Activated naive CD4-positive, alpha-beta T cell treated with Interleukin-2 at 50 U/mL for 16 hours (primary cell): ENCODE measurements around the gene DBH.

Source experiments
- DNase-seq: peaks from one replicate; pipeline ENCODE4 v3.0.0-alpha.2; 2020

Gene DBH

GRCh38 chr9:133686642-133687575, 50.7 kb downstream of the DBH start:
- DNase-seq = no peak

- no peak for DNase-seq
Measured at GRCh38 chr9:133687856-133688761, 51.9 kb downstream of the DBH start.

GRCh38 chr9:133689151-133689763, 53.1 kb downstream of the DBH start:
- no peak for DNase-seq

- DNase-seq = no peak
Measured at GRCh38 chr9:133690081-133690561, 54.0 kb downstream of the DBH start.

DNA sequence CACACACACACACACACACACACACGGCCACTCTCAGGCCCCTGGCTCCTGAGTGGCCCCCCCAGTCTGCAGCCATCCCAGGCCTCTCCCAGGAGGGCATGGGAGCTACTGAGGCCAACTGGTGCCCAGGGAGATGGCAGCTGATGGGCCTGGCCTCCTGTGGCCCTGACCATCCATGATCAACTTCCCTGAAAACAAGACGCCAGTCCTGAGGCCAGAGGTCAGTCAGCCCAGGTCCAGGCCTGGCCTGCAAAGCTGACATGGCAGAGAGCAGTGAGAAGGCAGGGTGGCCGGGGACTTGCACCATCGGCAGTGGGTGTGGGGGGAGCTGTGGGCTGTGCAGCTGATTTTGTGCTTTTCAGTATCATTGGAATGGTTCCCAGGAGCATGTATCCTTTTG, 55.0 kb downstream of the DBH start:
- no peak for DNase-seq

DNA sequence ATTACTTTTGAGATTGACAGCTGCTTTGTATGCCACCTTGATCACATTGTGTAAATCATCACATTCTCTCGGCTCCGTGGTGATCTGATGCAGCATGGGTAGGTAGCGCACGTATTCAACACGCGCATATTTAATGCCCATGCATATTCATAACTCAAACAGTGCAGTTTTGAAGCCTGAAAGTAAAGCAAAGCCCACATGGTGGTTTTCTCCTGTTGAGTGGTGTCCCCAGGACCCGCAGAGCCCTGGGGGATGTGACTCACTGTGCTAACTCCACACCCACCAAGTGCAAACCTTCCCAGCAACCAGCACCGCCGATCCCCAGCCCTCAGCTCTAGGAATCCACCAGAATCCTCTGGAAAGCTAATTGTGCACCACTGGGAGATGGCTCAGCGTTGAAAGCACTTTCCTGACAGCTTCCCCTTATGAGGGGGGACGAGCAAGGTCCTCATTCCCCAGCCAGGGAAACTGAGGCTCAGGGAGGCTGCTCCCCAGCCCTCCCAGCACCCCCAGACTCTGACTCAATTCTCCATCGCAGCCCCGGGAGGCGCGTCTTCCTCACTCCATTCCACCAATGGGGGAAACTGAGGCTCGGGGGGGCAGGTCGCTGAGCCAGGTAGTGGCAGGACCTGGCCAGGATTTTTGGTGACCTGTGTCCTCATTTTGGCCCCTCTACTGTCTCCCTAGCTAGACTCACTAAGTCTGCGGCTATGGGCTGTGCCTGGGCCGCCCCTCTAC, 55.6 kb downstream of the DBH start:
- no peak for DNase-seq

- no peak for DNase-seq
Measured at GRCh38 chr9:133692364-133692985, 56.3 kb downstream of the DBH start.

GRCh38 chr9:133693116-133693515, 57.0 kb downstream of the DBH start:
- DNase-seq = no peak

DNA sequence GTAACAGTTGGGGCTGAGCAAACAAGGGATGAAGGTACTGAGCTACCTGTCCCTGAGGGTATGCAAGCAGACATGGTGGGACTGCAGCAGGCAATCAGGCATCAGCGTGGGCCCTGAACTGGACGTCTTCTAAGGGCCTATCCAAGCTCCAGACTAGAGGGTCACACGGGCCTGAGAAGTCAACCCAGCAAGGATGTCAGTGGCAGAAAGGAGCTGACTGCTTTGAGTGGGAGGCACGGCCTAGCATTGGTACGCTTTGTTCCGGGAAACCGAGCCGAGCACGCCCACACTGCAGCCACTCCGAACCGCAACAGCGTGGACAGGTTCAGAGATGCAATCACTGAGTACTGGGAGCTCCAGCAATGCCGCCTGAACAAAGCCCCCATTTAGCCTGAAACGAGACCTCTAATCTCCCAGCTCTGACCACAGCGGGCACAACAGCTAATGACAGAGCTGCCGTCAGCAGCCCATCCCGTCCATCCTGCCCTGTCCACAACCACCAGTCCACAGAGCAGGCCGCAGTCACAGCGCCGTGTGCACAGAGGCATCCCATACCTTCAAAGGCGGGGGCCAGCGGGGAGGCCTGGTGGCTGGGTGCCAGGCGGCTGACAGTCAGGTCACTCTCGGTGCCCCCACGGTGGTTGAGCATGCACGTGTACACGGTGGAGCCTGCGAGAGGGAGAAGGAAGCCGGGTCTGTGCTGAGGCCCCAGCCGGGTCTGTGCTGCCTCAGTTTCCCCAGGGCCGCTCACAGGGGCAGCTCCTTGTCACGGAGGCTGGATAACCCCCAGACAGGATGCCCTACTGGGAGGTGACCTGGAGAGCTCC, 57.8 kb downstream of the DBH start:
- DNase-seq = no peak

DNA sequence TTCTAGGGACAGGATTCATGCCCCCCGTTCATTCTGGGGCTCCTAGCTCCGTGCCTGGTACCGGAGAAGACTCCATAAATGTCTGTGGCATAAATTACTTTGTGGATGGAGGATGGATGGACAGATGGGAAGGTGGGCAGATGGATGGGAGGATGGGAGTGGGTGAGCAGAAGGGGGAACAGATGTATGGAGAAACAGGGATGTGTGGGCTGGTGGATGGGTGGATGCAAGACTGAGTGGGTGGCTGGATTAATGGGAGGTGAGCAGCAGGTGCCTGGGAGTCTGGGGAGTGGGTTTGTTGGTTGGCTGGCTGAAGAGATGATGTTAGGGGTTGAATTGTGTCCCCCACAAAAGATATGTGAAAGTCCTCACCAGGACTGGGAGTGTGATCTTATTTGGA, 58.5 kb downstream of the DBH start:
- DNase-seq = no peak

DNA sequence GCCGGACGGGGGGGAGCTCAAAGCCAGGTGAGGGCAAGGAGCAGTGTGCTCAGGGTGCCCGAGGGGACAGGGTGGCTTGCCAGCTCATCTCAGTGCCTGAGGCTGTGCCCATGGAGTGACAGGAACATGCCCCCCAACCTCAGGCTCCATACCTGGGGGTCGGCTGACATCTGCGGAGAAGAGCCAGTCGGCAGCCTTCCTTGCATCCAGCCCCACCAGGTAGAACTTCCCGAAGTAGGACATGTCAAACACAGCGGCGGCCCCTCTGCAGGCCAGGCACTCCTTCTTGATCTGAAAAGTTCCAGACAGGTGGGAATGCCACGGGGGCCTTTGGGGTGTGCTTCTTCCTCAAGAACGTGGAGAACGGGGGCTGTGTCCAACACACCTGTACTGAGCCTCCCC, 59.9 kb downstream of the DBH start:
- DNase-seq = no peak

- DNase-seq = no peak
Measured at GRCh38 chr9:133699546-133699945, 63.4 kb downstream of the DBH start.

- no peak for DNase-seq
Measured at GRCh38 chr9:133700819-133701320, 64.7 kb downstream of the DBH start.

- peak; percentile 53 for DNase-seq
Measured at GRCh38 chr9:133701321-133701980, 65.3 kb downstream of the DBH start.

GRCh38 chr9:133701981-133702797, 66.0 kb downstream of the DBH start:
- peak; percentile 71 for DNase-seq

DNA sequence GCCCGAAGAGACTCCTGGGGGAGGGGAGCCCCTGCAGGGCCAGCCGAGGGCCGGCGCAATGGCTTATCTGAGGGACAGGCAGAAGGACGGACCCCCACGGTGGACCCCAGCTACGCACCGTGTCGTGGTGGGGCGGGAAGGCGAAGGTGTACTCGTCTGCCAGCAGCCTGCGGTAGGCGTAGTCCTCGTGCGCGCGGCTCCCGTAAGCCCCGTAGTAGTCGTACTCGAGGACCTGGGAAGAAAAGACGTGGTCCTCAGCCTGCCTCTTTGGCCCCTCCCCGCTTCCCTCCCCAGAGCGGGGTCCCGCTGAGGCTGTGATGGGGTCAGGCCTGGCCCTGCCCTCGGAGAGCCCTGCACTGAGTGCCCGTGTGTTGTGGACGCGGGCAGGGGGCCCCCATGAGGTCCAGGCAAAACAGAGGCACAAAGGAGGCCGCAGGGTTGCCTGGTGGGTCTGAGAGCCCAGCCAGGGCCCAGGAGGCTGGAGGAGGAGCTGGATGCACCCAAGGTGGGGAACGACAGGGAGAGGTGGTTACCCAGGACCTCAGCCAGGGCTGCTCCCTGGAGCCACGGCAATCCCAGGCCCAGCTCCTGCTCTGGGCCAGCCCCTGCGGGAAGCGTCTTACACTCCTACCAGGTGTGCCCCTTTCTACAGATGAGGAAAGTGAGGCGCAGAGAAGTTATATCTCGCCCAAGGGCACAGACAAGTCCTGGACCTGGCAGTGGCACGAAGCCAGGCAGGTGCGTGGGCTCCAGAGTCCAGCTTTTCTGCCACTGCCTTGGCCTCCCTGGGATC, 66.8 kb downstream of the DBH start:
- DNase-seq = no peak

DNA sequence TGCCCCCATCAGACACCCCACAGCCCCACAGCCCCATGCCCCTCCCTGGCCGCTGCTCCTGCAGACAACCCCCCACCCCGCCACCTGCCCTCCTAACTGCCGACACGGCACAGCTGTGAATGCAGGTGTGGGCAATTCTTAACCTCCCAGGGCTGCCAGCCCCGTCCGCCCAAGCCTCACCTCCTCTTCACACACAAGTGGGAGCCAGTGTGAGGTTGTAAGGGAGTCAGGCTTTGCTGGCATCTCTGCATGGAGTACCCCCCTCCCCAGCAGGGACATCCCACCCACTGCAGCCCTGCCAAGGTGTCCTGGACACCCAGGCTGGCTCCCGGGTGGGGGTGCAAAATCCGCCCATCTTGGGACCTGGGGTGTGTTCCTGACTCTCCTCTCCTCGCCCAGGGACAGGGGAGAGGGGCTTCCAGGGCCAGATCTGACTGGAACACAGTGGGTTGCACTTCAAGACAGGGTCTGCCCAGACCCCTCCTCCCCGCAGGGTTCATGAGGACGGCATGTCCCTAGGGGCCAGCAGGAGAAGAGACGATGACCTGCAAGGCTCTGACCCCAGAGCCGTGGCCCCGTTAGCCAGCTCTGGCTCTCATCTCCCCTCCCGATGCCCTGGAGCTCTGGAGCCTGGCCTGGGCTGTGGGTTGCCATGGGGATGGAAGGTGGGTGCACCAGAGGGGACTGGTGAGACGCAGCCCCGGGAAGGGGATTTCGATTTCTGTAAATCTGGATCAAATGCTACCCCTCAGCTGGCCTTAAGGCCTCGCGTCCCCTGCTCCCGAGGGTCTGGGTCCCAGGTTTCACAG, 67.6 kb downstream of the DBH start:
- DNase-seq = no peak
